Measurements from ENCODE around the gene THADA. TPM values are rescaled to one million over a fixed set of nuclear protein-coding genes. Genes with fewer than 3 reads are reported as not detected.

THADA gene
- total RNA-seq, 1 experiment from 2014 or later = 27.5 TPM

- no peak for TF ChIP-seq RELA (CRISPR knock-in tag; IDR thresholded peaks at IDR 0.05; ENCODE audit: borderline replicate concordance)
- TF ChIP-seq FOXP4 (CRISPR knock-in tag; IDR thresholded peaks at IDR 0.05) = no peak
- TF ChIP-seq FOXP1 (CRISPR knock-in tag; IDR thresholded peaks at IDR 0.05; ENCODE audit: borderline replicate concordance) = no peak
- TF ChIP-seq KAT7 (CRISPR knock-in tag; IDR thresholded peaks at IDR 0.05; ENCODE audit: borderline replicate concordance) = no peak
- no peak for TF ChIP-seq HMGA2 (CRISPR knock-in tag; IDR thresholded peaks at IDR 0.05)
- no peak for TF ChIP-seq ZNF317 (CRISPR knock-in tag; IDR thresholded peaks at IDR 0.05; ENCODE audit: borderline replicate concordance, low read depth)
- no peak for TF ChIP-seq IRF2 (CRISPR knock-in tag; IDR thresholded peaks at IDR 0.05; ENCODE audit: borderline replicate concordance, low read depth)
- TF ChIP-seq USF1 (CRISPR knock-in tag; IDR thresholded peaks at IDR 0.05) = no peak
- no peak for TF ChIP-seq ZSCAN18 (CRISPR knock-in tag; IDR thresholded peaks at IDR 0.05)
- TF ChIP-seq ETV6 (CRISPR knock-in tag; IDR thresholded peaks at IDR 0.05) = no peak
- no peak for TF ChIP-seq GTF2I (CRISPR knock-in tag; conservative IDR thresholded peaks at IDR 0.05)
- Mint-ChIP-seq H3K9me3 (no peaks in the 10 kb centered on the region), H3K36me3 (no peaks in the 10 kb centered on the region), H3K4me1 (peaks cover 28% of the 10 kb centered on the region), H3K4me3 (no peak overlapping the region), H3K27me3 (ENCODE audit: low read depth) (no peaks in the 10 kb centered on the region), H3K27ac (no peak overlapping the region)
- CTCF ChIA-PET = interaction anchor here (1.0 kb wide), 1 partner anchor 310 kb away, joined by 3 read pairs; no protein-coding TSS in a partner anchor
- POLR2A ChIA-PET = no interaction called here
- DNase-seq (ENCODE audit: low spot score) (no peak), ATAC-seq (no peak)
Observed at GRCh38 chr2:43267381-43267780, 328.5 kb downstream of the THADA start.

GRCh38 chr2:43266711-43267111, 329.1 kb downstream of the THADA start:
- POLR2A ChIA-PET = no interaction called here
- ATAC-seq = no peak
- Mint-ChIP-seq H3K27me3 (ENCODE audit: low read depth) (no peaks in the 10 kb centered on the region), H3K4me3 (no peak overlapping the region), H3K9me3 (no peaks in the 10 kb centered on the region), H3K4me1 (peaks cover 28% of the 10 kb centered on the region), H3K36me3 (no peaks in the 10 kb centered on the region), H3K27ac (no peak overlapping the region)
- CTCF ChIA-PET = interaction anchor here (1.1 kb wide), 1 partner anchor 77 kb away, joined by 3 read pairs; no protein-coding TSS in a partner anchor
- no peak for DNase-seq (ENCODE audit: low spot score)
- no peak for TF ChIP-seq EMX1 (CRISPR knock-in tag; IDR thresholded peaks at IDR 0.05)
- no peak for TF ChIP-seq GTF2I (CRISPR knock-in tag; conservative IDR thresholded peaks at IDR 0.05)
- no peak for TF ChIP-seq USF2 (CRISPR knock-in tag; IDR thresholded peaks at IDR 0.05)
- TF ChIP-seq ZNF423 (CRISPR knock-in tag; IDR thresholded peaks at IDR 0.05) = no peak
- TF ChIP-seq JAZF1 (CRISPR knock-in tag; IDR thresholded peaks at IDR 0.05) = no peak
- no peak for TF ChIP-seq PREB (CRISPR knock-in tag; IDR thresholded peaks at IDR 0.05; ENCODE audit: borderline replicate concordance)
- TF ChIP-seq HMGXB4 (CRISPR knock-in tag; IDR thresholded peaks at IDR 0.05) = no peak
- no peak for TF ChIP-seq E2F1 (CRISPR knock-in tag; IDR thresholded peaks at IDR 0.05)
- TF ChIP-seq TEAD4 (CRISPR knock-in tag; IDR thresholded peaks at IDR 0.05) = no peak
- no peak for TF ChIP-seq GABPB1 (CRISPR knock-in tag; IDR thresholded peaks at IDR 0.05)
- TF ChIP-seq USF1 (CRISPR knock-in tag; IDR thresholded peaks at IDR 0.05) = no peak
- TF ChIP-seq FOXP1 (CRISPR knock-in tag; IDR thresholded peaks at IDR 0.05; ENCODE audit: borderline replicate concordance) = no peak
- TF ChIP-seq FOXK1 (CRISPR knock-in tag; IDR thresholded peaks at IDR 0.05) = no peak
- no peak for TF ChIP-seq E2F5 (CRISPR knock-in tag; IDR thresholded peaks at IDR 0.05)
- no peak for TF ChIP-seq ZBTB43 (CRISPR knock-in tag; IDR thresholded peaks at IDR 0.05)
